ENCODE data around the gene TMEM204.
"Not testable (repeated sequence)": the region's sequence is repeated elsewhere in the genome, so short reads cannot be mapped to it uniquely, and the experiment has no call there.

TMEM204 gene

GRCh38 chr16:1560866-1561265 is 27.4 kb downstream of the TMEM204 start:
- no peak for DNase-seq

- DNase-seq = no peak
Measured at GRCh38 chr16:1561266-1561665, 27.8 kb downstream of the TMEM204 start.

DNA sequence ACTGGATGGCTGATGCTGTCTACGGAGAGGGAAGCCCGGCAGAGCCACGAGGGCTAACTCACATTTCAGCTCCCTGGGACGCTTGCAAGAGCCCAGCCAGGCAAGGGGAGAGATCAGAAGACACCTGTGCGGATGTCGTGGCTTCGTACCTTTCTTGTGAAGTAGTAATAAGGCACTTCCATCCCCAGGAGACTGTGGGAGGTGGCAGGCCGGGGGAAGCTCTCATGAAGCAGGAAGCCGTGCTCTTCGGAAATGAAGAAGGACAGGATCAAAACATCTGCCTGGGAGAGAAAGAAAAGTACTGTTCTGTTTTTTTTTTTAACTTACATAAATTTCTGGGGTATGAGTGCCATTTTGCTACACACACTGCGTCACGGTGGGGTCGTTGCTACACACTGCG is 28.4 kb downstream of the TMEM204 start:
- DNase-seq = no peak

DNA sequence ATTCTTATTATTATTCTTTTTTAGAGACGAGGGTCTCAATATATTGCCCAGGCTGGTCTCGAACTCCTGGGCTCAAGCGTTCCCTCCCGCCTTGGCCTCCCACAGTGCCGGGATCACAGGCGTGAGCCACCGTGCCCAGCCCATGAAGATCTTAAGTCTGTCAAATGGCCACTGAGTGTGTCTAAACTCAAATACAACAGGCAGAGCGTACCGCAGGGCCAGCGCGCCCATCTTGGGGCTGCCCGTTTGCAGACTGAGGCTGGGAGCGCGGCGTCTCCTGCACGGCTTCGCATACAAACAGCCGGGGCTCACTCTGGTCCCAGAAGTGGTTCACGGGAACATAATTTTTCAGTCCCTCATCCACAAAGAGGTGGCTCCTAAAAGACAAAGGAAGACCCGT is 30.3 kb downstream of the TMEM204 start:
- DNase-seq = no peak

- no peak for DNase-seq
Measured at GRCh38 chr16:1564325-1564724, 30.9 kb downstream of the TMEM204 start.

DNA sequence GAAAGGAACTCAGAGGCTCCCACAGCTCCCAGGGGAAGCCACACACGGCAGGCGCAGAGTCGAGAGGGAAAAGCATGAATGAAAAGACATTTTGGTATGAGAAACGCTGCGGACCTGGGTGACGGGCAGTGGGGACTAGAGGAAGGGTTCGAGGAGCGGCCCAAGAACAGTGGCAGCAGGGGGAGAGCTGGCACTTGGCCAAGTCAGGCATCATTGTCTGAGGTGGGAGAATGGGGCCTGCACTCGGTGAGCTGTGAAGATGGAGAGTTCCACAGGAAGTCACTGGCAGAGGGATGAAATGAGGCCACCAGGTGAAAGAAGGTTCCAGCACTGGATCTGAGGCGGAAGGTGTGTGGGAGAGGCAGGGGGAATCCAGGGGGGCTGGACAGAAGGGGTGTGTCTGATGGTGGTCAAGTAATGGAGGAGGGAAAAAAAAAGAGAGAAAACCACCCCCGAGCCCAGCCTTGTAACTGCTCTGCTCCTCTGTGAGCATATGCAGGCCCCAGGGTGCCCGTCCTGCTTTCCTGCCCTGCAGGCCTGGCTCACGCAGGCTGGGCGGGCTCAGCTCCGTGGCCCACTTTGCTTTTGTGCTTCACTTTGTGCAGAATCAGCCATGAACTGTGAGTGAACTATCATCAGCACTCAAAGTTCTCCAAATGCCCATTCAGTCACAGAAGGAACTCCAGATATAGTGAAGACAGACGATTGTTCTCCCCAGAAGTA is 31.8 kb downstream of the TMEM204 start:
- no peak for DNase-seq

GRCh38 chr16:1567988-1568387 is 34.5 kb downstream of the TMEM204 start:
- DNase-seq = no peak

DNA sequence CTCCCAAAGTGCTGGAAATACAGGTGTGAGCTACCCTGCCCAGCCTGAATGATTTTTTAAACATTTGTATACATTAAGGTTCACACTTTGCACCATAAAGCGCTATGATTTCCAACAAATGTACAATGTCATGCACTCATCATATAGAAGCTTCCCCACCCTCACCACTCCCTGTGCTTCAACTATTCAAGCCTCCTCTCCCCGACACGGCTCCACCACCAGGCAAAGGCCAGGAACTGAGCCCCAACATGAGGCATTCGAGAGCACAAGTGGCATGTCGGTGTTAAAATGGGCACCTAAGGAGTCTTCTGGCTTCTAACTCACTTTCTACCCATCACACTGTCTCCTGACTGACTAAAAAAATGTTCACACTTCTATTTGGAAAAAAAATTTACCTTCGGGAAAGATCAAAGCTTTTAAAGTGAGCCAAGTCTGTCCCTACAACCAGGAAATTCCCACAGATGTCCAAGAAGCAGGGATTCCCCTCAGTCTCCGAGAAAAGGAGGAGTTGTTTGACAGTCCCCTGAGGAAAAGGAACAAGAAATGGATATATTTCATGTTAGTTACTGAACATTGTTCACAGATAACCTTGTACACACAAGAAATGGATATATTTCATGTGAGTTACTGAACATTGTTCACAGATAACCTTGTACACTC is 37.7 kb downstream of the TMEM204 start:
- DNase-seq = no peak

- no peak for DNase-seq
Measured at GRCh38 chr16:1572673-1573072, 39.2 kb downstream of the TMEM204 start.

DNA sequence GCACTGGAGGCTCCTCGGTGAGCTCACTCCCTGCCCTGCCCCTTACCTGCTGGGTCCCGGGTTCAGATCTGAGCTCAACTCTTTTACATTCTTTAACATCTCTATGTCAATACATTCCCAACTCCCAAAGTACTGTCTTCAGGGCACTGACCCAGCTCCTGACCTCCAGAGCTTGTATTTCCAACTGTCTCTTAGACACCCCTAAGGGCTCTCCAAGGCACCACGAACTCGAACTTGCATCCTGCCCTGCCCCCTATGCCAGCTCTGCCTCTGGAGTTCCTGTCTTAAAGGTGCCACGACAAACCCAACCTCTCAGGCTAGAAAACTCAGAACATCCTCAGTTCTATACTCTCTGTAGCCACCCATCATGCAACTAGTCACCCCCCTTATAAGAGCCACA is 39.8 kb downstream of the TMEM204 start:
- DNase-seq = no peak

- no peak for DNase-seq
Measured at GRCh38 chr16:1575578-1575977, 42.1 kb downstream of the TMEM204 start.

GRCh38 chr16:1579214-1579613 is 45.7 kb downstream of the TMEM204 start:
- DNase-seq = no peak

GRCh38 chr16:1580256-1580655 is 46.8 kb downstream of the TMEM204 start:
- DNase-seq = no peak

GRCh38 chr16:1580956-1581355 is 47.5 kb downstream of the TMEM204 start:
- peak; percentile 45 for DNase-seq

DNA sequence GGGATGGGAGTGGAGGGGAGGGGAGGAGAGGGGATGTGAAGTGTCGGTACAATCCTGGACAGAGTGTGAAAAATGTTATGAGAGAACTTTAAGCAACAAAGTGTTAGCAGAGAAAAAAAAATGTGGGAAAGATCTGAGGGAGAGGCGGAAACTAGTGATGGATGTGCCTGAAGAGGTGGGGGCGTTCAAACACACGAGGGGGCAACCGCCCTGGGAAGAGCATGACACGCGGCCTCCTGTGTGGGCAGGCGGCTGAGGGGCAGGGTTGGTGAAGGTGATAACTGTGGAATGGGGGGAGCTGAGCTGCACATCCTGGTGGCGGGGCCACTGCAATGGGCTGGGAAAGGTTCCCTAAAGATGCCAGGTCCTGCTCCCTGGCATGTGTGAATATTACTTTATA is 48.3 kb downstream of the TMEM204 start:
- DNase-seq = no peak

DNA sequence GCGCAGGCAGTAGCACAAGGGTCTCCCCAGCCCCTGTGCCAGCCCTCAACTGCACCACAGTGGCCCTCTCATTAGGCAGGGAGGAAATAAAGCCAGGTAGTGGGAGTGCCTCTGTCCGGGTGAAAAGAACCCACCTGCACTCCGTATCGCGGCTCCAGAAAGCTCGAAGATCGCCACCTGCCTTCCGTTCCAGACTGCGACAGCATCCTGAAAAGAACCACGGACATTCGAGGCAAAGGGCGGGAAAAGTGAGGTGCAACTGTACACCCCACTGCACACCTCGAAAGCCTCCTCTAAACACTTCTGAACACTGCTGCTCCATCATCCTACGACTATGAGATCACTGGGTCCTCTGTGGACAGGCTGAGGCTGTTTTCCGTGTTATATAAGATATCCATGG is 49.7 kb downstream of the TMEM204 start:
- no peak for DNase-seq

- peak; percentile 26 for DNase-seq
Measured at GRCh38 chr16:1584926-1585484, 51.5 kb downstream of the TMEM204 start.

DNA sequence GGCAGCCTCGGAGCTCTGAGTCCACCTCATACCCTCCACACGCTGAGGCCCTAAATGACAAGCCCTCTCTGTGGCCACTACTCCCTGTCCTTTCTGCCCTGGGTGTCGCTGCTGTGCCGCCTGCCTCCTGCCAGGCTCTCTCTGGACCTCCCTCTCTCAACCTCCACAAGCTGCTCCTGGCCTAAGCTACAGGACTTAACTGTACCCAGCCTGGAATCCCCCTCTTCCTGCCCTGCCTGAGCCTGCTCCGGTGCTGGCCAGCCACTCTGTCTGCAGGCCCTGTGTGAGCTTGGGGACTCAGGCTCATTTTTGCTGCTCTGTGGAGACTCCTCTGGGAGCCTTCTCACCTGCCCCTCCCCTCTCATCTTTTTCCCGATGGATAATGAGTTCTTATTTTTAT is 56.9 kb downstream of the TMEM204 start:
- DNase-seq = no peak

DNA sequence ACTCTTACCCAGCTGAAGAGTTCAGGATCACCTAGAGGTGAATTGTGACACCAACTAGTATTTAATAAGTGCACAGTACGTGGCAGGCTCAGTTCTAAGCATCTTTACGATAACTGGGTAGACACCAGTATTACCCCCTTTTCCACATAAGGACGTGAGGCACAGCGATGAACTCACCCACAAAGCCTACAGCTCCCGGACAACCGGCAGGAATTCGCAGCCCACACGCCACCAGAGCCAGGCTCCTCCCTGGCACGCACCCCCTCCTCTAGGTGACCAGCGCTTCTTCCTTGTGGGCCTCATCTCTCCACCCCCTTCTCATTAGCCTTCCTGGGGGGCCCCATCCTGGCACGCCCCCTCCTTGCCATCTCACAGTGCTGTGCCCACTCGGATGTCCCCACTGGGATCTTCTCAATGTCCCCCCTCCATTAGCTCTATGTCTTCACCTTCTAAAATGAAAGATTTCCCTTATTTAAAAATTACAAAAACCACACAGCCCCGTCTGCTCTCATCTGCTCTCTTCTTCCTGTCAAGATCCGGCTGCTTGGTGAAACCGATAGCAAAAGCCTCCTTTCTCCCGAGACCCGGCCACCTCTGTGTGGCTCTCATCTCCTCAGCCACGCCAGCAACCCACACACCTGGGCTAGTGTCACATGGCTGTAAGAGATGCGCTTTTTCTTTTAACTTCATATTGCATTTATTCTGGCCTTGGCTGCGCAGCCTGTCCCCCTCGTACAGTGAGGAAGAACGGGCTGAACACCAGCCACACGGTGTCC is 57.7 kb downstream of the TMEM204 start:
- no peak for DNase-seq

DNA sequence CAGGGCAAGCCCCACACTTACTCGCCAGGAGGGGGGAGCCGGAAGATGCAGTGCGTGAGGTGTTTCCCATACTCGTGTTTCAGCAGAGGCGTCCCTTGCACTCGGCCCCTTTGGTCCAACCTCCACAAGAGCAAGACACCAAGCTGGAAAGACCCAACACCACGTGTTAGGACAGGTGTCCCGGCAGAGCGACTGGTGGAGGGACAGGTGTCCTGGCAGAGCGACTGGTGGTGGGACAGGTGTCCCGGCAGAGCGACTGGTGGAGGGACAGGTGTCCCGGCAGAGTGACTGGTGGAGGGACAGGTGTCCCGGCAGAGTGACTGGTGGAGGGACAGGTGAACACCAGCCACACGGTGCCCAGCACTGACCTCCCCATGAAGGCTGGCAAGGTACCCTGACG is 59.0 kb downstream of the TMEM204 start:
- no peak for DNase-seq

DNA sequence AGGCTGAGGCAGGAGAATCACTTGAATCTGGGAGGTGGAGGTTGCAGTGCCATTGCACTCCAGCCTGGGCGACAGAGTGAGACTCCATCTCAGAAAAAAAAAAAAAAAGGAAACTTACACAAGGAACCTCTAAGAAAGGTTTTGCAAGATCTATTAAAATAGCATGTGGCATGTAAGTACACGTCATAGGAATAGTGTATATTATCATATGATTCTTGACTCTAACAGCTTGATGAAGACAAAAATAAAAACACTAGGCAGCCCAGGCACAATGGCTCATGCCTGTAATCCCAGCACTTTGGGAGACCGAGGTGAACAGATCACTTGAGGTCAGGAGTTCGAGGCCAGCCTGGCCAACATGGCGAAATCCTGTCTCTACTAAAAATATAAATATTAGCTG is 62.0 kb downstream of the TMEM204 start:
- DNase-seq = not testable (repeated sequence)

DNA sequence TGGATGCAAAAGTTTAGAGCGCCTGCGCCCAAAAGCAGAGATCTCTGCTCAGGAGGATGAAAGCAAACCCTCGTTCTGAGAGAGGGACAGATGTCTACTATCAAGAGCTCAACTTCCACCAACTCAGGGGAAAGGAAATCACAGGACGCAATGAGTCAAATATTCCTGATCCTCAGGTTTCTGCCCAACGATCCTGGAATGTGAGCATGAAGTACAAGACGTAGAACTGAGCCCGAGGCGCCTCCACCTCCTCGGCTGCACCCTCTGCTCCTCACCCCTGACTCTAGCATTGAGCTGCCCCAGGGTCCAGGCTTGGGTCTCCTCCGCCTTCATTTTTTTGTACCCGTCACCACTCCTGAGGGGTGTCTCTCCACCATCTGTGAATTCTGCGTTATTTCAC is 63.0 kb downstream of the TMEM204 start:
- DNase-seq = no peak

DNA sequence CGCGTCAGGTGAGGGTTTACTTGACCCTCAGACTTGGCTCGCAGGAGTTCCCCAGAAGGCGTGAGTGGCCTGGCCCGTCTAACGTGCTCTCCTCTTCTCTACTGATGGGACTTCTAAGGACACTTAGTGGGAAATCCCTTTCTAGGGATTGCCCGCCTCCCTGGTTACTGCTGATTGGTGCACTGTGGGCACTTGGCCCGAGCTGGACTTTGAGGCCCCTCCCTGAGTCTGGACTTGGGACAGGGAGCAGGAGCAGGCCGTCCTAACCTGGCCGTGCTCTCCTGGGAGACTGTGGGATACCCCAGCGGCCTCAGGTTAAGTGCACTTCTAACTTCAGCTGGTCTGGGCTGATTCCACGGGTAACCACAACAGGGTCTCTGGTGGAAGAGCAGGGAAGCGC is 63.7 kb downstream of the TMEM204 start:
- no peak for DNase-seq

DNA sequence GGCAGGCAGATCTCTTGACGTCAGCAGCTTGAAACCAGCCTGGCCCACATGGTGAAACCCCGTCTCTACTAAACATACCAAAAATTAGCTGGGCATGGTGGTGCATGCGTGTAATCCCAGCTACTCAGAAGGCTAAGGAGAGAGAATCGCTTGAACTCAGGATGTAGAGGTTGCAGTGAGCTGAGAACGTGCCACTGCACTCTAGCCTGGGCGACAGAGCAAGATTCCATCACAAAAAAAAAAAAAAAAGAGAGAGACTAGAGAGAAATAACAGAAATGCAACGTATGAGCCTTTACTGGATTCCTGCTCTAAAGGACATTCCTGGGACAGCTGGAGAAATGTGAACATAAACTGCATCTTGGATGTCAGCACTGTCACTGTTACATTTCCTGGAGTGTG is 67.6 kb downstream of the TMEM204 start:
- no peak for DNase-seq
